ENCODE data around the gene PARVB. TPM values are rescaled to one million over a fixed set of nuclear protein-coding genes. Genes with fewer than 3 reads are reported as not detected.

PARVB gene
- total RNA-seq, 1 experiment from 2014 or later, result 35.3 TPM

GRCh38 chr22:44098966-44099530, 74.9 kb downstream of the PARVB start:
- no peak overlapping the region for H3K27ac ChIP-seq
- TF ChIP-seq CTCF (conservative IDR thresholded peaks at IDR 0.05), result no peak
- TF ChIP-seq EZH2 (IDR thresholded peaks at IDR 0.05; ENCODE audit: low read depth), result no peak
- H3K9me3 ChIP-seq (ENCODE audit: insufficient read depth, low read depth), result no peaks in the 10 kb centered on the region
- no peak overlapping the region for H3K4me2 ChIP-seq
- H3F3A ChIP-seq (ENCODE audit: insufficient read depth, low read depth), result no peaks in the 10 kb centered on the region
- H2AFZ ChIP-seq, result no peak overlapping the region
- DNase-seq, result no peak
- ChIA-PET POLR2A (ENCODE audit: unreplicated experiment) (no interaction called here), CTCF (no interaction called here)
- H3K4me3 ChIP-seq, result no peak overlapping the region
- no peaks in the 10 kb centered on the region for H3K36me3 ChIP-seq (ENCODE audit: low read depth)
- no peaks in the 10 kb centered on the region for H4K20me1 ChIP-seq (ENCODE audit: insufficient read depth)
- H3K79me2 ChIP-seq (ENCODE audit: low read depth), result no peaks in the 10 kb centered on the region
- intact Hi-C loops (cut with micrococcal nuclease; ENCODE audit: unreplicated experiment), result no loop called here
- no peaks in the 10 kb centered on the region for H3K4me1 ChIP-seq (replicated peaks; ENCODE audit: insufficient read depth)
- H3K27me3 ChIP-seq (ENCODE audit: insufficient read depth, low read depth), result no peaks in the 10 kb centered on the region
- no peaks in the 10 kb centered on the region for H3K9me2 ChIP-seq (ENCODE audit: insufficient read depth)
- BruUV-seq (replicated peaks), result no TSS peak

DNA sequence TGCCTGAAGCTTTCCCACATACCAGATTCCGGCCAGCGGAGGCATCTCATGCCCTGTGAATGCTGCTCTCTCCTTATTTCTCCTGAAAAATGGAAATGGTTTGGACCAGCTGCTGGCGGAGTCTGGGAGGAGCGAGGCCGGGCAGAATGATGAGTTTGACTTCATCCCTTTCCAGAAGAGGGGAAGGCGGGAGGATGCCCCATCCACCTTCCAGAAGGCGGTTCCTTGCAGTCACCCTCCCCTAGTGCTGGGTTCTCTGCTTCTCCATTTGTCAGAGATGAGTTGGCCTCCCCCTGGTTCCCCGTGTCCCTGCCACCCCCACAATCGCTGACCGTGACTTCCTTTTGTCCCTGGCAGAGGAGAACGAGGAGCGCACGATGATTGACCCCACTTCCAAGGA, 75.6 kb downstream of the PARVB start:
- H3K4me1 ChIP-seq (replicated peaks; ENCODE audit: insufficient read depth), result no peaks in the 10 kb centered on the region
- no peak overlapping the region for H3K27ac ChIP-seq
- H3K27me3 ChIP-seq (ENCODE audit: insufficient read depth, low read depth), result no peaks in the 10 kb centered on the region
- no peaks in the 10 kb centered on the region for H3F3A ChIP-seq (ENCODE audit: insufficient read depth, low read depth)
- no peak overlapping the region for H2AFZ ChIP-seq
- H3K36me3 ChIP-seq (ENCODE audit: low read depth), result no peaks in the 10 kb centered on the region
- no peaks in the 10 kb centered on the region for H3K9me2 ChIP-seq (ENCODE audit: insufficient read depth)
- H3K9me3 ChIP-seq (ENCODE audit: insufficient read depth, low read depth), result no peaks in the 10 kb centered on the region
- ChIA-PET POLR2A (ENCODE audit: unreplicated experiment) (interaction anchor here (0.7 kb wide), 1 partner anchor 392 kb away, joined by 3 read pairs; no protein-coding TSS in a partner anchor), CTCF (no interaction called here)
- H3K4me2 ChIP-seq, result no peak overlapping the region
- H4K20me1 ChIP-seq (ENCODE audit: insufficient read depth), result no peaks in the 10 kb centered on the region
- DNase-seq, result no peak
- intact Hi-C loops (cut with micrococcal nuclease; ENCODE audit: unreplicated experiment), result no loop called here
- H3K4me3 ChIP-seq, result no peak overlapping the region
- TF ChIP-seq EZH2 (IDR thresholded peaks at IDR 0.05; ENCODE audit: low read depth) (no peak), CTCF (conservative IDR thresholded peaks at IDR 0.05) (no peak)
- no TSS peak for BruUV-seq (replicated peaks)
- H3K79me2 ChIP-seq (ENCODE audit: low read depth), result no peaks in the 10 kb centered on the region

DNA sequence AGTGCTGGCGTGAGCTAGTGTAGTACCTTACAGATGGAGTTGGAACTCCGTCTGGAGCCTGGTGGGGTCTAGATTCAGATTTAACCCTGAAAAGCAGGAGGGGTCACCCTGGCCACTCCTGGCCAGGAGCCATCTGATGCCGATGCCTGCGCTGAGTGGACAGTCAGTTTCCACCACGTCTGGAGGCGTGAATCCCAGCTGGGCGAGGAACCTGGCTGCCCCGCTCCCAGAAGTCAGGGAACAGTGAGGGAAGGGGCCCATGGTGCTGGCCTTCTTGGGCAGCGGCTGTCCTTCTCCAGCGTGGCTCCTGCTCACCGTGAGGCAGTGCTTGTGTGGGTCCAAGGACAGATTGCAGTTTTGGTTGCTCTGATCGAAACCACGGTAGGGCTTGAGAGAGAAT, 76.3 kb downstream of the PARVB start:
- no peak overlapping the region for H3K27ac ChIP-seq
- no peaks in the 10 kb centered on the region for H3K36me3 ChIP-seq (ENCODE audit: low read depth)
- no peak overlapping the region for H3K4me2 ChIP-seq
- no peaks in the 10 kb centered on the region for H3K79me2 ChIP-seq (ENCODE audit: low read depth)
- H3K27me3 ChIP-seq (ENCODE audit: insufficient read depth, low read depth), result no peaks in the 10 kb centered on the region
- ChIA-PET CTCF (no interaction called here), POLR2A (ENCODE audit: unreplicated experiment) (no interaction called here)
- DNase-seq, result no peak
- no peaks in the 10 kb centered on the region for H4K20me1 ChIP-seq (ENCODE audit: insufficient read depth)
- TF ChIP-seq CTCF (conservative IDR thresholded peaks at IDR 0.05), result no peak
- TF ChIP-seq EZH2 (IDR thresholded peaks at IDR 0.05; ENCODE audit: low read depth), result no peak
- no peak overlapping the region for H2AFZ ChIP-seq
- no peaks in the 10 kb centered on the region for H3K9me3 ChIP-seq (ENCODE audit: insufficient read depth, low read depth)
- intact Hi-C loops (cut with micrococcal nuclease; ENCODE audit: unreplicated experiment), result no loop called here
- H3F3A ChIP-seq (ENCODE audit: insufficient read depth, low read depth), result no peaks in the 10 kb centered on the region
- no TSS peak for BruUV-seq (replicated peaks)
- H3K4me3 ChIP-seq, result no peak overlapping the region
- no peaks in the 10 kb centered on the region for H3K4me1 ChIP-seq (replicated peaks; ENCODE audit: insufficient read depth)
- no peaks in the 10 kb centered on the region for H3K9me2 ChIP-seq (ENCODE audit: insufficient read depth)
